ENCODE data around the gene PGM5.

- TF ChIP-seq MAX (IDR thresholded peaks at IDR 0.05; ENCODE audit: low read depth, low read length) (no peak), CTCF (IDR thresholded peaks at IDR 0.05; ENCODE audit: low read depth, low read length) (no peak)
Measured at GRCh38 chr9:68446836-68447235, 90.4 kb downstream of the PGM5 start.
